GM23248 (cell line): ENCODE results near the gene KDM3A. TPM values are rescaled to one million over a fixed set of nuclear protein-coding genes. Genes with fewer than 3 reads are reported as not detected.
A peak's percentile ranks its signal among the peaks of the same experiment; 100 is the strongest.

Experiments used
- DNase-seq: peaks from one replicate; pipeline ENCODE4 v3.0.0-alpha.2; 2015
- H2AFZ ChIP-seq: fragments of 200-600 bp; sonication (generic); 2 replicates; pipeline ENCODE4 v1.6.1; 2016; ENCODE audit warnings: antibody characterized with exemption
- H3F3A ChIP-seq: fragments of 200-600 bp; sonication (generic); 2 replicates; pipeline ENCODE4 v1.6.1; 2016; ENCODE audit warnings: mild to moderate bottlenecking, antibody characterized with exemption, mixed run types; ENCODE audit not compliant: insufficient read depth
- H3K27ac ChIP-seq: fragments of 200-600 bp; sonication (generic); 2 replicates; pipeline ENCODE4 v1.5.1; 2016; ENCODE audit warnings: mild to moderate bottlenecking
- H3K27me3 ChIP-seq: fragments of 200-600 bp; sonication (generic); replicated peaks from 2 replicates; pipeline ENCODE4 v1.6.1; 2016; ENCODE audit warnings: mild to moderate bottlenecking; ENCODE audit not compliant: insufficient read depth
- H3K36me3 ChIP-seq: fragments of 200-600 bp; sonication (generic); 2 replicates; pipeline ENCODE4 v1.6.1; 2016; ENCODE audit warnings: low read depth, mild to moderate bottlenecking
- H3K4me1 ChIP-seq: fragments of 200-600 bp; sonication (generic); 2 replicates; pipeline ENCODE4 v1.6.1; 2016; ENCODE audit warnings: mild to moderate bottlenecking; ENCODE audit not compliant: insufficient read depth
- H3K4me2 ChIP-seq: fragments of 200-600 bp; sonication (generic); one replicate; pipeline ENCODE4 v1.6.1; 2016; ENCODE audit warnings: mild to moderate bottlenecking; ENCODE audit not compliant: unreplicated experiment
- H3K4me3 ChIP-seq: fragments of 200-600 bp; sonication (generic); 2 replicates; pipeline ENCODE4 v1.5.1; 2016; ENCODE audit warnings: mild to moderate bottlenecking
- H3K79me2 ChIP-seq: fragments of 200-600 bp; sonication (generic); 2 replicates; pipeline ENCODE4 v1.6.1; 2016; ENCODE audit warnings: mild to moderate bottlenecking; ENCODE audit not compliant: insufficient read depth
- H3K9ac ChIP-seq: fragments of 200-600 bp; sonication (generic); 2 replicates; pipeline ENCODE4 v1.6.1; 2016; ENCODE audit warnings: mild to moderate bottlenecking
- H3K9me2 ChIP-seq: fragments of 200-600 bp; sonication (generic); 2 replicates; pipeline ENCODE4 v1.6.1; 2016; ENCODE audit warnings: mixed run types, mild to moderate bottlenecking, moderate library complexity; ENCODE audit not compliant: insufficient read depth
- H3K9me3 ChIP-seq: fragments of 200-600 bp; sonication (generic); one replicate; pipeline ENCODE4 v1.6.1; 2017; ENCODE audit warnings: low read depth
- H4K20me1 ChIP-seq: fragments of 200-600 bp; sonication (generic); 2 replicates; pipeline ENCODE4 v1.6.0; 2016; ENCODE audit not compliant: insufficient read depth
- EZH2 ChIP-seq: fragments of 200-600 bp; sonication (generic); IDR thresholded peaks from 2 replicates; pipeline ENCODE4 v1.6.1; 2018; ENCODE audit warnings: antibody characterized with exemption, mild to moderate bottlenecking; ENCODE audit not compliant: insufficient read depth, poor library complexity, severe bottlenecking
- EZH2phosphoT487 ChIP-seq: fragments of 200-600 bp; sonication (generic); IDR thresholded peaks from 2 replicates; pipeline ENCODE4 v1.6.1; 2018; ENCODE audit warnings: antibody characterized with exemption, moderate library complexity, mild to moderate bottlenecking, low read depth; ENCODE audit not compliant: insufficient read depth
- whole genome bisulfite sequencing, 2 experiments: methylation state at CpG; one replicate each; pipeline ENCODE4 v1.1.6; 2015 to 2017; ENCODE audit warnings: low lambda C conversion rate in 2 of 2, low coverage in 1 of 2; ENCODE audit errors: missing lambda C conversion rate in 2 of 2; 5-methylcytosine and 5-hydroxymethylcytosine counted together
- in situ Hi-C: fragments of 300-500 bp; cut with MboI; formaldehyde crosslinking; loops from 2 replicates; pipeline ENCODE4 v1.15.0; 2020
- polyA plus RNA-seq: library from polyadenylated mRNA; unstranded; fragments of >200 nt; fragmentation: Nextera tagmentation; extraction: Ambion mirVana; gene quantifications from 2 replicates; pipeline ENCODE4 v1.2.1, GENCODE V29; 2016
- total RNA-seq: library from RNA; depleted of rRNA; stranded (reverse); fragments of >200 nt; shearing (Covaris generic); gene quantifications from 2 replicates; pipeline ENCODE4 v1.2.3, GENCODE V29; 2014

Gene KDM3A
- total and polyA plus RNA-seq, 2 experiments from 2014 or later = 14.6 to 24.4 TPM

- peaks cover 24% of the 10 kb centered on the region for H3K4me1 ChIP-seq
- peak overlapping the region; percentile 28; the same call in 1 of the 2 replicates for H3K9ac ChIP-seq
- in situ Hi-C loops = no loop called here
- H3K27me3 ChIP-seq = no peaks in the 10 kb centered on the region
- no peak for DNase-seq
- peaks cover 10% of the 10 kb centered on the region; the same call in 1 of the 2 replicates for H4K20me1 ChIP-seq
- peak overlapping the region; percentile 48 for H3K27ac ChIP-seq
- H3K9me3 ChIP-seq = no peaks in the 10 kb centered on the region
- H3K9me2 ChIP-seq = no peaks in the 10 kb centered on the region
- H3K79me2 ChIP-seq = peaks cover 96% of the 10 kb centered on the region
- TF ChIP-seq EZH2phosphoT487 (no peak), EZH2 (no peak)
- peaks cover 81% of the 10 kb centered on the region for H3K36me3 ChIP-seq
- peaks cover 25% of the 10 kb centered on the region for H3F3A ChIP-seq
- H3K4me2 ChIP-seq = peak overlapping the region; percentile 41
- H2AFZ ChIP-seq = no peak overlapping the region
- H3K4me3 ChIP-seq = 0 out of 2 replicates have a peak overlapping the region, but pooled peaks have one; percentile 10
These were observed 13.1 kb downstream of the KDM3A start for GRCh38 chr2:86454238-86454637.

- Histone ChIP-seq H3K4me3 (no peak overlapping the region), H3K27ac (peak overlapping the region; percentile 48; the same call in 1 of the 2 replicates), H3K4me1 (peaks cover 20% of the 10 kb centered on the region), H3K9me3 (no peaks in the 10 kb centered on the region), H3K9me2 (no peaks in the 10 kb centered on the region), H3K27me3 (no peaks in the 10 kb centered on the region), H3K4me2 (no peak overlapping the region), H3K79me2 (peaks cover 96% of the 10 kb centered on the region), H2AFZ (no peak overlapping the region), H3F3A (peaks cover 25% of the 10 kb centered on the region), H3K9ac (no peak overlapping the region), H3K36me3 (peaks cover 81% of the 10 kb centered on the region), H4K20me1 (peaks cover 9% of the 10 kb centered on the region; the same call in 1 of the 2 replicates)
- in situ Hi-C loops = no loop called here
- 45% methylated on average over 5 of the region's 5 CpGs for WGBS, 2 experiments
- TF ChIP-seq EZH2phosphoT487 (no peak), EZH2 (no peak)
- DNase-seq = no peak
These were observed 14.0 kb downstream of the KDM3A start for GRCh38 chr2:86455181-86455580.

- Histone ChIP-seq H3K27ac (no peak overlapping the region), H4K20me1 (no peaks in the 10 kb centered on the region), H3K9me2 (no peaks in the 10 kb centered on the region), H3K36me3 (peaks cover 84% of the 10 kb centered on the region), H3K27me3 (no peaks in the 10 kb centered on the region), H3K4me1 (no peaks in the 10 kb centered on the region), H3F3A (peaks cover 4% of the 10 kb centered on the region; the same call in 1 of the 2 replicates), H3K79me2 (peaks cover 92% of the 10 kb centered on the region), H3K4me2 (no peak overlapping the region), H2AFZ (no peak overlapping the region), H3K4me3 (no peak overlapping the region), H3K9ac (no peak overlapping the region), H3K9me3 (no peaks in the 10 kb centered on the region)
- DNase-seq = no peak
- TF ChIP-seq EZH2phosphoT487 (no peak), EZH2 (no peak)
- 97 to 98% methylated on average over 3 of the region's 3 CpGs for WGBS, 2 experiments
- in situ Hi-C loops = no loop called here
These were observed 20.0 kb downstream of the KDM3A start for GRCh38 chr2:86461042-86461743.

- 69 to 72% methylated on average over 3 of the region's 3 CpGs for WGBS, 2 experiments
- Histone ChIP-seq H3K36me3 (peaks cover 85% of the 10 kb centered on the region), H3K9ac (no peak overlapping the region), H3K9me2 (no peaks in the 10 kb centered on the region), H3K4me3 (no peak overlapping the region), H3K9me3 (no peaks in the 10 kb centered on the region), H3F3A (peaks cover 14% of the 10 kb centered on the region; the same call in 1 of the 2 replicates), H3K4me2 (no peak overlapping the region), H3K4me1 (no peaks in the 10 kb centered on the region), H3K27ac (no peak overlapping the region), H2AFZ (no peak overlapping the region), H3K79me2 (peaks cover 93% of the 10 kb centered on the region), H4K20me1 (no peaks in the 10 kb centered on the region), H3K27me3 (no peaks in the 10 kb centered on the region)
- TF ChIP-seq EZH2 (no peak), EZH2phosphoT487 (no peak)
- in situ Hi-C loops = no loop called here
- no peak for DNase-seq
These were observed 23.5 kb downstream of the KDM3A start for GRCh38 chr2:86464652-86465051.
